ENCODE results near the gene DCDC2B. TPM values are rescaled to one million over a fixed set of nuclear protein-coding genes. Genes with fewer than 3 reads are reported as not detected.

Gene DCDC2B
- total and polyA plus RNA-seq, 9 of the 15 experiments (the other 6 are each of a cell fraction or from before 2014, with no cell fraction given): not detected

- no peak for TF ChIP-seq MYNN (IDR thresholded peaks at IDR 0.05)
- TF ChIP-seq MYNN (CRISPR knock-in tag; IDR thresholded peaks at IDR 0.05): no peak
- TF ChIP-seq ZNF699 (CRISPR knock-in tag; IDR thresholded peaks at IDR 0.05; ENCODE audit: insufficient replicate concordance): no peak
- TF ChIP-seq ZNF696 (CRISPR knock-in tag; conservative IDR thresholded peaks at IDR 0.05): no peak
- TF ChIP-seq RBM22 (IDR thresholded peaks at IDR 0.05; ENCODE audit: low read depth, low read length, poor library complexity, severe bottlenecking): peak; percentile 92
- TF ChIP-seq TBP (optimal IDR thresholded peaks at IDR 0.05; ENCODE audit: low read depth, low read length): peak; percentile 85
- peak; percentile 93 for TF ChIP-seq GABPA (tag; conservative IDR thresholded peaks at IDR 0.05; ENCODE audit: low read depth)
- TF ChIP-seq SRSF3 (IDR thresholded peaks at IDR 0.05; ENCODE audit: insufficient read depth, low read length): no peak
- no peak for TF ChIP-seq CBX8 (IDR thresholded peaks at IDR 0.05; ENCODE audit: borderline replicate concordance, extremely low read depth, low read depth, low read length, poor library complexity, severe bottlenecking)
- TF ChIP-seq, protein P1, sequence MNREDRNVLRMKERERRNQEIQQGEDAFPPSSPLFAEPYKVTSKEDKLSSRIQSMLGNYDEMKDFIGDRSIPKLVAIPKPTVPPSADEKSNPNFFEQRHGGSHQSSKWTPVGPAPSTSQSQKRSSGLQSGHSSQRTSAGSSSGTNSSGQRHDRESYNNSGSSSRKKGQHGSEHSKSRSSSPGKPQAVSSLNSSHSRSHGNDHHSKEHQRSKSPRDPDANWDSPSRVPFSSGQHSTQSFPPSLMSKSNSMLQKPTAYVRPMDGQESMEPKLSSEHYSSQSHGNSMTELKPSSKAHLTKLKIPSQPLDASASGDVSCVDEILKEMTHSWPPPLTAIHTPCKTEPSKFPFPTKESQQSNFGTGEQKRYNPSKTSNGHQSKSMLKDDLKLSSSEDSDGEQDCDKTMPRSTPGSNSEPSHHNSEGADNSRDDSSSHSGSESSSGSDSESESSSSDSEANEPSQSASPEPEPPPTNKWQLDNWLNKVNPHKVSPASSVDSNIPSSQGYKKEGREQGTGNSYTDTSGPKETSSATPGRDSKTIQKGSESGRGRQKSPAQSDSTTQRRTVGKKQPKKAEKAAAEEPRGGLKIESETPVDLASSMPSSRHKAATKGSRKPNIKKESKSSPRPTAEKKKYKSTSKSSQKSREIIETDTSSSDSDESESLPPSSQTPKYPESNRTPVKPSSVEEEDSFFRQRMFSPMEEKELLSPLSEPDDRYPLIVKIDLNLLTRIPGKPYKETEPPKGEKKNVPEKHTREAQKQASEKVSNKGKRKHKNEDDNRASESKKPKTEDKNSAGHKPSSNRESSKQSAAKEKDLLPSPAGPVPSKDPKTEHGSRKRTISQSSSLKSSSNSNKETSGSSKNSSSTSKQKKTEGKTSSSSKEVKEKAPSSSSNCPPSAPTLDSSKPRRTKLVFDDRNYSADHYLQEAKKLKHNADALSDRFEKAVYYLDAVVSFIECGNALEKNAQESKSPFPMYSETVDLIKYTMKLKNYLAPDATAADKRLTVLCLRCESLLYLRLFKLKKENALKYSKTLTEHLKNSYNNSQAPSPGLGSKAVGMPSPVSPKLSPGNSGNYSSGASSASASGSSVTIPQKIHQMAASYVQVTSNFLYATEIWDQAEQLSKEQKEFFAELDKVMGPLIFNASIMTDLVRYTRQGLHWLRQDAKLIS (CRISPR knock-in tag; IDR thresholded peaks at IDR 0.05): peak; percentile 84; the same call in 1 of the 2 replicates
- no peak; the same call in 1 of the 2 replicates for TF ChIP-seq HINFP (tag; conservative IDR thresholded peaks at IDR 0.05; ENCODE audit: low read depth)
- TF ChIP-seq, protein P2, sequence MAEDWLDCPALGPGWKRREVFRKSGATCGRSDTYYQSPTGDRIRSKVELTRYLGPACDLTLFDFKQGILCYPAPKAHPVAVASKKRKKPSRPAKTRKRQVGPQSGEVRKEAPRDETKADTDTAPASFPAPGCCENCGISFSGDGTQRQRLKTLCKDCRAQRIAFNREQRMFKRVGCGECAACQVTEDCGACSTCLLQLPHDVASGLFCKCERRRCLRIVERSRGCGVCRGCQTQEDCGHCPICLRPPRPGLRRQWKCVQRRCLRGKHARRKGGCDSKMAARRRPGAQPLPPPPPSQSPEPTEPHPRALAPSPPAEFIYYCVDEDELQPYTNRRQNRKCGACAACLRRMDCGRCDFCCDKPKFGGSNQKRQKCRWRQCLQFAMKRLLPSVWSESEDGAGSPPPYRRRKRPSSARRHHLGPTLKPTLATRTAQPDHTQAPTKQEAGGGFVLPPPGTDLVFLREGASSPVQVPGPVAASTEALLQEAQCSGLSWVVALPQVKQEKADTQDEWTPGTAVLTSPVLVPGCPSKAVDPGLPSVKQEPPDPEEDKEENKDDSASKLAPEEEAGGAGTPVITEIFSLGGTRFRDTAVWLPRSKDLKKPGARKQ (CRISPR knock-in tag; IDR thresholded peaks at IDR 0.05): no peak
- no peak for TF ChIP-seq ZNF140 (CRISPR knock-in tag; IDR thresholded peaks at IDR 0.05)
- TF ChIP-seq MXD1 (CRISPR knock-in tag; IDR thresholded peaks at IDR 0.05; ENCODE audit: borderline replicate concordance, poor library complexity, severe bottlenecking): peak; percentile 82
- TF ChIP-seq KAT7 (CRISPR knock-in tag; IDR thresholded peaks at IDR 0.05; ENCODE audit: borderline replicate concordance): peak; percentile 52; the same call in 1 of the 2 replicates
- TF ChIP-seq CREBBP (IDR thresholded peaks at IDR 0.05; ENCODE audit: low read depth, low read length): no peak
- peak; percentile 34; the same call in 1 of the 2 replicates for TF ChIP-seq TGIF2 (CRISPR knock-in tag; IDR thresholded peaks at IDR 0.05)
- peak; percentile 94 for TF ChIP-seq PHF8 (IDR thresholded peaks at IDR 0.05; ENCODE audit: borderline replicate concordance, low read length)
- no peak for TF ChIP-seq EP300 (IDR thresholded peaks at IDR 0.05; ENCODE audit: low read length)
- TF ChIP-seq ZKSCAN3 (CRISPR knock-in tag; IDR thresholded peaks at IDR 0.05): no peak
These were observed 29.3 kb upstream of the DCDC2B start, which contains the start of gene TXLNA (continued) for GRCh38 chr1:32179443-32180185.

All from K562 (cell line).